GM23338 (cell line): ENCODE data around the gene LPP.

Source experiments
- CREB1 ChIP-seq: fragments of 250-450 bp; sonication (Bioruptor Pico); IDR thresholded peaks from 2 replicates; pipeline ENCODE4 v1.5.0; 2020; ENCODE audit warnings: low read depth, mild to moderate bottlenecking, moderate library complexity
- EZH2 ChIP-seq: fragments of 200-600 bp; sonication (generic); IDR thresholded peaks from one replicate; pipeline ENCODE4 v1.8.0; 2017; ENCODE audit warnings: antibody characterized with exemption, mild to moderate bottlenecking, low read depth; ENCODE audit not compliant: unreplicated experiment
- EZH2phosphoT487 ChIP-seq: fragments of 200-600 bp; sonication (generic); IDR thresholded peaks from one replicate; pipeline ENCODE4 v1.8.1; 2018; ENCODE audit warnings: antibody characterized with exemption; ENCODE audit not compliant: unreplicated experiment
- POLR2AphosphoS5 ChIP-seq: IDR thresholded peaks from 2 replicates; pipeline ENCODE4 v1.6.1; 2016; ENCODE audit warnings: antibody characterized with exemption, low read depth
- ZNF331 ChIP-seq: fragments of 250-450 bp; sonication (Bioruptor Pico); IDR thresholded peaks from 2 replicates; pipeline ENCODE4 v1.5.0; 2020; ENCODE audit warnings: low read depth, mild to moderate bottlenecking, moderate library complexity
- TF ChIP-seq, protein P1 (sequence below), 2 experiments: fragments of 200-600 bp in 1 of 2; sonication (generic) in 1 of 2; conservative IDR thresholded peaks; 2 replicates each; pipeline versions ENCODE4 v1.5.1 to v1.6.1; 2016 to 2017; ENCODE audit warnings: antibody characterized with exemption in 2 of 2, low read depth in 2 of 2, mild to moderate bottlenecking in 2 of 2, moderate library complexity in 1 of 2
- TF ChIP-seq, protein P2 (sequence below): IDR thresholded peaks from one replicate; pipeline ENCODE4 v1.6.1; 2018; ENCODE audit warnings: antibody characterized with exemption; ENCODE audit not compliant: unreplicated experiment

DNA sequence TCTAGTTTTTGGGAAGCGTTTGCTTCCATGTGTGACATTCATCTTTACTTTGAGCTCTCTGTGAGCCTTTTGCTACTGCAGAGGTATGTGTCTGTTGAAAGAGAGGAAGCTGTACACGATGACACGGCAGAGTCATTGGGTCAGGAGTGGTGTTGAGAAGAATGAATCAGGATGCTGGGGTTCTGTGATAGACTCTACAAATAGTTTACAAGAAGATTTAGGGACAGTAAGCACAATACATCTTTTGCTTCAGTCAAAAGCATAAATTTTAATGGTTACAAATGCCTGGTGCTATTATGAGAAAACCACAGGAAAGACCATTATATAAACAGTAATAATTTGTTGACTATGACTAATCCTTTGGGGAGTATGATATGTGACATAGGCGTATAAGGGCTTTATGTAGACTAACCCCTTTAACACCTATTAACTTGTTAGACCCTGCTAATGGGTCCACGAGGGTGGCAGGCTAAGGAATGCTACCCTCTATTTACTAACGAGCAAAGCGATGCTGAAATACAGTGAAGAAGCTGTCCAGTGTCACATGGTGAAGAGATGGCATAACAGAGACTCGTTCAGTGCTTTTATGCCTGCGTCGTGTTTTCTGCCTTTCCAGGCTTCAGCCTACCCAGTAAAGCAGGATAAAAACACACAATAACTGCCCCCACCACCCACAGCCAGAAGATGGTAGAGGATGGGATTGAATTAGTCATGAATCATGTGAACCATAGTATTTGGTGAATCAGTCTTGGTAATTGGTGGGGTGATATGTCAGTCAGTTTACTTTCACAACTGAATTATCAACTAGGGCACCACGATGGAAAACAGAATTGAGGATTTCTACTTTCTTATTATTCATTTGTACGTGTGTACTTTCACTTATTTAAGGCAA lies 118.8 kb downstream of the LPP start:
- no peak for TF ChIP-seq EZH2phosphoT487
- TF ChIP-seq, protein P1, sequence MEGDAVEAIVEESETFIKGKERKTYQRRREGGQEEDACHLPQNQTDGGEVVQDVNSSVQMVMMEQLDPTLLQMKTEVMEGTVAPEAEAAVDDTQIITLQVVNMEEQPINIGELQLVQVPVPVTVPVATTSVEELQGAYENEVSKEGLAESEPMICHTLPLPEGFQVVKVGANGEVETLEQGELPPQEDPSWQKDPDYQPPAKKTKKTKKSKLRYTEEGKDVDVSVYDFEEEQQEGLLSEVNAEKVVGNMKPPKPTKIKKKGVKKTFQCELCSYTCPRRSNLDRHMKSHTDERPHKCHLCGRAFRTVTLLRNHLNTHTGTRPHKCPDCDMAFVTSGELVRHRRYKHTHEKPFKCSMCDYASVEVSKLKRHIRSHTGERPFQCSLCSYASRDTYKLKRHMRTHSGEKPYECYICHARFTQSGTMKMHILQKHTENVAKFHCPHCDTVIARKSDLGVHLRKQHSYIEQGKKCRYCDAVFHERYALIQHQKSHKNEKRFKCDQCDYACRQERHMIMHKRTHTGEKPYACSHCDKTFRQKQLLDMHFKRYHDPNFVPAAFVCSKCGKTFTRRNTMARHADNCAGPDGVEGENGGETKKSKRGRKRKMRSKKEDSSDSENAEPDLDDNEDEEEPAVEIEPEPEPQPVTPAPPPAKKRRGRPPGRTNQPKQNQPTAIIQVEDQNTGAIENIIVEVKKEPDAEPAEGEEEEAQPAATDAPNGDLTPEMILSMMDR (conservative IDR thresholded peaks at IDR 0.05; ENCODE audit: low read depth in 2 of 2): no peak
- TF ChIP-seq POLR2AphosphoS5: no peak
- no peak for TF ChIP-seq EZH2
- TF ChIP-seq ZNF331 (CRISPR knock-in tag): no peak
- TF ChIP-seq, protein P2, sequence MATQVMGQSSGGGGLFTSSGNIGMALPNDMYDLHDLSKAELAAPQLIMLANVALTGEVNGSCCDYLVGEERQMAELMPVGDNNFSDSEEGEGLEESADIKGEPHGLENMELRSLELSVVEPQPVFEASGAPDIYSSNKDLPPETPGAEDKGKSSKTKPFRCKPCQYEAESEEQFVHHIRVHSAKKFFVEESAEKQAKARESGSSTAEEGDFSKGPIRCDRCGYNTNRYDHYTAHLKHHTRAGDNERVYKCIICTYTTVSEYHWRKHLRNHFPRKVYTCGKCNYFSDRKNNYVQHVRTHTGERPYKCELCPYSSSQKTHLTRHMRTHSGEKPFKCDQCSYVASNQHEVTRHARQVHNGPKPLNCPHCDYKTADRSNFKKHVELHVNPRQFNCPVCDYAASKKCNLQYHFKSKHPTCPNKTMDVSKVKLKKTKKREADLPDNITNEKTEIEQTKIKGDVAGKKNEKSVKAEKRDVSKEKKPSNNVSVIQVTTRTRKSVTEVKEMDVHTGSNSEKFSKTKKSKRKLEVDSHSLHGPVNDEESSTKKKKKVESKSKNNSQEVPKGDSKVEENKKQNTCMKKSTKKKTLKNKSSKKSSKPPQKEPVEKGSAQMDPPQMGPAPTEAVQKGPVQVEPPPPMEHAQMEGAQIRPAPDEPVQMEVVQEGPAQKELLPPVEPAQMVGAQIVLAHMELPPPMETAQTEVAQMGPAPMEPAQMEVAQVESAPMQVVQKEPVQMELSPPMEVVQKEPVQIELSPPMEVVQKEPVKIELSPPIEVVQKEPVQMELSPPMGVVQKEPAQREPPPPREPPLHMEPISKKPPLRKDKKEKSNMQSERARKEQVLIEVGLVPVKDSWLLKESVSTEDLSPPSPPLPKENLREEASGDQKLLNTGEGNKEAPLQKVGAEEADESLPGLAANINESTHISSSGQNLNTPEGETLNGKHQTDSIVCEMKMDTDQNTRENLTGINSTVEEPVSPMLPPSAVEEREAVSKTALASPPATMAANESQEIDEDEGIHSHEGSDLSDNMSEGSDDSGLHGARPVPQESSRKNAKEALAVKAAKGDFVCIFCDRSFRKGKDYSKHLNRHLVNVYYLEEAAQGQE: no peak
- no peak for TF ChIP-seq CREB1
